HG02588 (cell line): ENCODE data around the gene NPR1.
"Not testable (repeated sequence)": the region's sequence is repeated elsewhere in the genome, so short reads cannot be mapped to it uniquely, and the experiment has no call there.

Source experiments
- ATAC-seq: cut with Tn5 transposase; IDR thresholded peaks from one replicate; pipeline ENCODE4 v1.9.1; 2021; ENCODE audit warnings: mild to moderate bottlenecking, moderate library complexity; ENCODE audit not compliant: unreplicated experiment

NPR1 gene

GRCh38 chr1:153678519-153679336 lies at the start of gene NPR1:
Gene NPR1 (plus strand): TSS chr1:153678688. CDS start chr1:153679109, 421 bp downstream.
- no peak for ATAC-seq

- ATAC-seq, result no peak
These were observed 49.2 kb upstream of the NPR1 start for GRCh38 chr1:153629343-153629665.

GRCh38 chr1:153629971-153630370 lies 48.5 kb upstream of the NPR1 start:
- ATAC-seq, result no peak

- ATAC-seq, result no peak
These were observed 48.1 kb upstream of the NPR1 start for GRCh38 chr1:153630384-153630783.

- ATAC-seq, result no peak
These were observed 47.2 kb upstream of the NPR1 start for GRCh38 chr1:153631047-153632022.

GRCh38 chr1:153633161-153633753 lies 45.2 kb upstream of the NPR1 start:
- ATAC-seq, result no peak

- ATAC-seq, result peak; percentile 83
These were observed 44.5 kb upstream of the NPR1 start, which contains the start of gene CHTOP for GRCh38 chr1:153633754-153634665. Gene CHTOP (plus strand): TSS chr1:153634066. CDS start chr1:153636589, 2,523 bp downstream.

GRCh38 chr1:153635872-153636271 lies 42.6 kb upstream of the NPR1 start:
- no peak for ATAC-seq

- no peak for ATAC-seq
These were observed 42.2 kb upstream of the NPR1 start for GRCh38 chr1:153636312-153636711.

- no peak for ATAC-seq
These were observed 40.2 kb upstream of the NPR1 start for GRCh38 chr1:153638261-153638660.

GRCh38 chr1:153639280-153639679 lies 39.2 kb upstream of the NPR1 start:
- no peak for ATAC-seq

- not testable (repeated sequence) for ATAC-seq
These were observed 38.3 kb upstream of the NPR1 start for GRCh38 chr1:153640213-153640612.

GRCh38 chr1:153640861-153641260 lies 37.6 kb upstream of the NPR1 start:
- no peak for ATAC-seq

GRCh38 chr1:153642161-153642560 lies 36.3 kb upstream of the NPR1 start:
- ATAC-seq, result no peak

- no peak for ATAC-seq
These were observed 35.4 kb upstream of the NPR1 start for GRCh38 chr1:153643100-153643499.

GRCh38 chr1:153643816-153644215 lies 34.7 kb upstream of the NPR1 start:
- no peak for ATAC-seq

GRCh38 chr1:153646672-153647345 lies 31.7 kb upstream of the NPR1 start:
- no peak for ATAC-seq

- ATAC-seq, result no peak
These were observed 31.2 kb upstream of the NPR1 start for GRCh38 chr1:153647346-153647714.

- no peak for ATAC-seq
These were observed 30.4 kb upstream of the NPR1 start for GRCh38 chr1:153648000-153648643.
